Measurements from ENCODE around the gene CDKN2C. TPM values are rescaled to one million over a fixed set of nuclear protein-coding genes. Genes with fewer than 3 reads are reported as not detected.
"Not testable (repeated sequence)": the region's sequence is repeated elsewhere in the genome, so short reads cannot be mapped to it uniquely, and the experiment has no call there.

CDKN2C gene
- total and polyA plus RNA-seq, 12 donors = 8.0 to 46.0 (median 24.3) TPM

- H3K9me3 ChIP-seq (replicated peaks in 1 of 3) = no peaks in the 10 kb centered on the region
- no peak overlapping the region for H3K27ac ChIP-seq
- no peaks in the 10 kb centered on the region for H3K27me3 ChIP-seq
- intact Hi-C loops (cut with DNase I) = no loop called here
- H3K4me3 ChIP-seq = no peak overlapping the region
- H3K4me1 ChIP-seq (replicated peaks in 1 of 2) = peaks cover 0 to 13% of the 10 kb centered on the region in 2 donors
- no peak for TF ChIP-seq POLR2A (IDR thresholded peaks at IDR 0.05)
- TF ChIP-seq CTCF (IDR thresholded peaks at IDR 0.05) = no peak
- no peak for DNase-seq
- H3K36me3 ChIP-seq (replicated peaks in 1 of 2) = no peaks in the 10 kb centered on the region
Measured at GRCh38 chr1:50934838-50935237, 35.2 kb upstream of the CDKN2C start.

- intact Hi-C loops (cut with DNase I); H3K36me3 ChIP-seq (replicated peaks in 1 of 2); H3K9me3 ChIP-seq (replicated peaks in 1 of 3); H3K4me3 ChIP-seq; H3K27me3 ChIP-seq; H3K27ac ChIP-seq: not testable (repeated sequence)
- DNase-seq = peak in 1 of 7 donors; percentile 13
- H3K4me1 ChIP-seq (replicated peaks in 1 of 2) = peaks cover 0 to 13% of the 10 kb centered on the region in 2 donors
- WGBS, 4 donors = 75 to 86% (median 79%) methylated on average over 2 of the region's 2 CpGs
Measured at GRCh38 chr1:50935276-50935675, 34.8 kb upstream of the CDKN2C start.

DNA sequence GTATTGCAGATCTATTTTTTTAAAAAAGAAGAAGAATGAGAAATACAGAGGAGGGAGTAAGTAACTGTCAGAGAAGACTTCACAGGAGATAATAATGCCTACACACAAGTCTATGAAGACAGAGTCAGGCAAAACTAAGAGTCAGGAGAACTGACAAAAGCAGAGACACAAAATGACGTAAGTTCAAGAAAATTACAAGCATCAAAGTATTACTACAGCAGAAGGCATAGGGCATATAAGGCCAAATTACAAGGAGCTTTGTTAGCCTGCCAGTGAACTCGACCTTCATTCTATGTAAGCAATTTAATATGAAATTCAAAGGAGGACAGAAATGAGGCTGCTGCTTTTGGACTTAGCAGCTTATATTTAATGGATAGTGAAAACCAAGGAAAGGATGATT lies 33.7 kb upstream of the CDKN2C start:
- Histone ChIP-seq H3K36me3 (replicated peaks in 1 of 2) (no peaks in the 10 kb centered on the region), H3K9me3 (replicated peaks in 1 of 3) (no peaks in the 10 kb centered on the region), H3K27ac (no peak overlapping the region), H3K4me3 (no peak overlapping the region), H3K27me3 (no peaks in the 10 kb centered on the region), H3K4me1 (replicated peaks in 1 of 2) (peaks cover 0 to 13% of the 10 kb centered on the region in 2 donors)
- intact Hi-C loops (cut with DNase I) = no loop called here
- peak in 1 of 7 donors; percentile 13 for DNase-seq
- WGBS, 4 donors = 24 to 44% (median 33%) methylated on average over 2 of the region's 2 CpGs
- TF ChIP-seq POLR2A (IDR thresholded peaks at IDR 0.05) (no peak), CTCF (IDR thresholded peaks at IDR 0.05) (no peak)

DNA sequence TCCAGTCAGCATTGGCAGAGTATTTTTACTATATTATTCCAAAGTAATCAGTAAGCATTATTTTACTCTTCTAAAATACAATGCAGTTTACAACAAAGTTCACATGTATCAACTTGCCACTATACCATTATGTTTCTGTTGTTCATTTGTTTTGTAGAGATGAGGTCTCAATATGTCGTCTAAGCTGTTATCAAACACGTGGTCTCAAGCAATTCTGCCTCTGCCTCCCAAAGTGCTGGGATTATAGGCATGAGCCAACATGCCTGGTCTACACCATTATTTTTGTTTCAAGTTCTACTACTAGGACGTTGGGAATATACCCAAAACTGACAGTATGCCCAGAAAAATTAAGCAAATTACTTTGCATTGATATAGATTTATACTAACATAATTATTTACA lies 29.8 kb upstream of the CDKN2C start:
- DNase-seq = no peak
- no peaks in the 10 kb centered on the region for H3K36me3 ChIP-seq (replicated peaks in 1 of 2)
- WGBS, 4 donors = 94 to 98% (median 96%) methylated on average over 3 of the region's 3 CpGs
- H3K4me1 ChIP-seq (replicated peaks in 1 of 2) = peaks cover 0 to 19% of the 10 kb centered on the region in 2 donors
- TF ChIP-seq CTCF (IDR thresholded peaks at IDR 0.05) (no peak), POLR2A (IDR thresholded peaks at IDR 0.05) (no peak)
- intact Hi-C loops (cut with DNase I) = no loop called here
- H3K27me3 ChIP-seq = no peaks in the 10 kb centered on the region
- no peak overlapping the region for H3K27ac ChIP-seq
- H3K4me3 ChIP-seq = no peak overlapping the region
- no peaks in the 10 kb centered on the region for H3K9me3 ChIP-seq (replicated peaks in 1 of 3)

DNA sequence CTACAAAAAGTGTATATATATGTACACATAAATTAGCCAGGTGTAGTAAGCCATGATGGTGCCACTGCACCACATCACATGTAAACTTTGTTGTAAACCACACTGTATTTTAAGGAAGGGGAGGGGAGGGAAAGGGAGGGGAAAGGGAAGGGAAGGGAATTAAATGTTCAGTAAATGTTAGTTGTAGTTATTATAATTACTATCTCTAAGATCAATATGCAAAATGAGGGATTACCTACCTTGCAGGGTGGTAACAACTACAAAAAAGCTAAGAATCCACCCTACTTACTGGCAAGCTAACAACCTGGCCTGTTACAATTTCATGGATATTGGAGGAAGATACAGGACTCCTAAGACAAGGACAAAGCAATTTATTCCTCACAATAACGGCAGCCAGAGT lies 27.7 kb upstream of the CDKN2C start:
- no peaks in the 10 kb centered on the region for H3K36me3 ChIP-seq (replicated peaks in 1 of 2)
- H3K4me3 ChIP-seq = no peak overlapping the region
- intact Hi-C loops (cut with DNase I) = no loop called here
- H3K4me1 ChIP-seq (replicated peaks in 1 of 2) = peaks cover 0 to 6% of the 10 kb centered on the region in 2 donors
- 43 to 59% (median 46%) methylated on average over 1 of the region's 1 CpG for WGBS, 4 donors
- H3K9me3 ChIP-seq (replicated peaks in 1 of 3) = no peaks in the 10 kb centered on the region
- no peak for DNase-seq
- no peak for TF ChIP-seq CTCF (IDR thresholded peaks at IDR 0.05)
- no peak for TF ChIP-seq POLR2A (IDR thresholded peaks at IDR 0.05)
- no peak overlapping the region for H3K27ac ChIP-seq
- H3K27me3 ChIP-seq = no peaks in the 10 kb centered on the region

All from adrenal gland (tissue), 12 donors.